UCSD-AML1 (cell line): Measurements from ENCODE around the gene BCAS3.
A peak's percentile ranks its signal among the peaks of the same experiment; 100 is the strongest.

Experiments
- DNase-seq: peaks from one replicate; lab custom pipeline; 2025; ENCODE audit not compliant: unreplicated experiment; lab: John Stamatoyannopoulos, UW

Gene BCAS3

DNA sequence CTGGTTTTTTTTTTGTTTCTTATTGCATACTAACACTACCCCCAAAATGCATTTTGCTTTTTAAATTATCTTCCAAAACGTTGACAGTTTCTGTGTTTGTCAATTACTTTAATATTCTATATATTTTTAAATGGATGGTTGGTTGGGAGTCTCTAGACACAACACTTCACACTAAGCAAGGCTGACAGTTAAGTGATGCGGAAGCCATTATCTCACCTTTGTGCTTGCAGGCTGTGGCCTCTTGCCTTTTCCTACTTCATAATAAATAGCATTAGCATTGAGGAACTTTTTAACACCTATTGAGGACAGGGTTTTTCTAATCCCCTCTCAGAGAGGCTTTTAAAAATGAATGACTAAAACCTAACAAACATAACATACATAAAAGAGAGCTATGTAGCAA lies 441.2 kb downstream of the BCAS3 start:
- no peak for DNase-seq

DNA sequence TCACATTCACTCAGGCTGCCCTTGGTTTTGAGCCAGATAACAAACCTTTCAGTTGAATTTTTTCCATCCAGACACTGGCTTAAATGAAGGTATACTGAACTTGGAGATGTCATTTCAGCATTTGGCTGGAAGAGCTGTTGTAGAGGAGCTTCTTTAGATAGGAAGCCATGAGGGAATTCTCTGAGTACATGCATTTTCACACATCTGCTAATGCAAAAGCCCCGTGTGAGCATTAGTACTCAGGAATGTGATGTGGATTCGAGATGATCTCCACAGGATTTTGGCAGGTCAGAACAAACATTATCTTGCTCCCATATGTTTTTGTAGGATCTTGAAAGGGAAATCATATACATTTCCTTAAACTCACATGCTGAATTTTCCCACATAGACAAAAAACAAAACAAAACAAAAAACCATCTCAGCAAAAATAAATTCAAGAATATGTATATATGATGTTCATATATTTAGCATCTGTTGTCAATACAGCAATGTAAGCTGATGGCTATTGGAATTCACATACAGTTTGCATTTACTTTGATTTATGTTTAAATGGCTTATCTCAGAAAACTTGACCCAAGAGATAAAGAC lies 444.8 kb downstream of the BCAS3 start:
- DNase-seq, result no peak

DNA sequence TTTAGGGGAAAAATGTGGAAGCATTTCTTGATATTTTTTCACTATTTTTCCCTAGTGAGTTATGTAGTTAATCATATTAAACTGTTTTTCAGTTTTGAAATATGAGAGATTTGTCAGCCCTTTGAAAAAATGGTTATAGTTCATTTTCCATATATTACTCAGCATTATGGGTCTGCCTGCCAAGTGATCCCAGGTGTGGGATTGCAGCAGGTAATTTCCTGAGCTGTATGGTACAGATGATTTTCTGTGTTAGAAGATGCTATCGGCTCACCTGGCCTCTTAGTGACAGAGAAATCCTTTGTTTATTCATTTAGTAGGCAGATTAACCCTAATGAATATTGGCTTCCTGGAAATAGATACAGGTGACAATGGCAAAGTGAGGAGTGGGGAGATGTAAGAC lies 446.9 kb downstream of the BCAS3 start:
- no peak for DNase-seq

DNA sequence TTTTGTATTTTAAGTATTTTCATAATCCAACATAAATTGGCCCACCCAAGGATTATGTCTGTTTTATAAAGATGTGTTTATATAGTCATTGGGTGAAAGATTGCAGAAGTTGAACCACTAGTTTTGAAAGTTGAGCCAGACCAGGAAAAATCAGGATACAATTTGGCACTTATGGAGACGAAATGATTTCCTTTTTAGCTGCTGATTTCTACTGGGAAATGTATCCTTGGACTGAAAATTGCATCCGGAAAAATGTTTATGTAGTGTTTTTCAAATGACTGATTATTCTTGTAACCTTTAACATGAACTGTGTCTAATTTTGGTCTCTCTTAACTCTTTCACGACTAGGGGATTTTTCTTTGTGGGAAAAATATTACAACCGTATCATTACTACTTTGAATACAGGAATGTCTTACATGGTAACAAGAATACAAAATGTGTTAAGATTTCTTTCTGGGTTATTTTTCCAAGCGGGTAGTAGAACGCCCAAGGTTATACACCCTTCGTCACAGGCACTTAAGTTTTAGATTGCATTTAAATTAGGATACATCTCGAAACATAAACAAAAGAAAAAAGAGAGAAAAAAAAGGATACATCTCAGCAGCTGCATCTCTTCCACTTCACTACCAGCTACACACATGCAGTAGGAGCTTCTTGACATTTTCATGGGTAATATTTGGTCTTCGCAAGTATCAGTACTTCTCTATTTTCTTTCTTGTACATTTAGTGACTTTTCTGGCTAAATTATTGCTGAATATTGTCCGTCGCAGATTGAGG lies 449.0 kb downstream of the BCAS3 start:
- DNase-seq, result no peak

DNA sequence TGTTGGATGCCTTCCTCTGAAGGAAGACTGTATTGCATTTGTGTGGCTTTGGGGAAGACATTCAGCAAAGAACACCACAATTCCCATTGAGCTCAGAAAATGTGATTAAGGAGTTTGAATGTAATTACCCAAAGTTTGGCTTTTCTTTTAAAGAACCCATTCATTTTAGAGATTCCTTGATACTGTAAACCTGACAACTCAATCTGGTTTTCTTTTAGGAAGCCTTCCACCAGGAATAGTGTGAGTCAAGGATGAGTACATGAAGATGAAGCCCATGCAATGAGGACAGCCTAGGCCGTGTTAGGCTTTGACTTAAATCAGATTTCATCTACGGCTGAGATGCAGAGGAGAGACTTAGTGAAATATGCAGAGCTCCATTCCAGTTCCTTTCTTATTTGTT lies 450.3 kb downstream of the BCAS3 start:
- DNase-seq, result no peak

DNA sequence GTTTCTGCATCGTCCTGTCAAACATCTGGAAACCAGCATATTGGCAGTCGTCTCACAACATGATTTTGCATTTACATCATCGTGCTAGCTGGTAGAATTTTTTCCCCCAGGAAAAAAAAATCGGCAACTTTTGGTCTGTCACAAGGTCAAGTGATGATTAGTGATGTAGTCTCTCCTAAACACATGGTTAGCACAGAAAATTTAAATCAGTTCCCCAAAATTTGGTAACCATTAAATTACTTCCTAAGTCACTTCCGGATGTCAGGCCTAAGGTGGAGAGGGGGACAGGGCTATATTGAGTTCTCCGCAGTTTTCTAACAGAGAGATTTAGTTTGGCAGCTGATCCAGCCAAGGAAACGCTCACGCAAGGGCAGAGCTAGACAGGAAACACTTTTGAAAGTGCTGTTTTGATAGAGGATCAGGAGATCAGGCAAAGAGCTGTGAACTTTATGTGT lies 451.0 kb downstream of the BCAS3 start:
- DNase-seq, result peak; percentile 12

DNA sequence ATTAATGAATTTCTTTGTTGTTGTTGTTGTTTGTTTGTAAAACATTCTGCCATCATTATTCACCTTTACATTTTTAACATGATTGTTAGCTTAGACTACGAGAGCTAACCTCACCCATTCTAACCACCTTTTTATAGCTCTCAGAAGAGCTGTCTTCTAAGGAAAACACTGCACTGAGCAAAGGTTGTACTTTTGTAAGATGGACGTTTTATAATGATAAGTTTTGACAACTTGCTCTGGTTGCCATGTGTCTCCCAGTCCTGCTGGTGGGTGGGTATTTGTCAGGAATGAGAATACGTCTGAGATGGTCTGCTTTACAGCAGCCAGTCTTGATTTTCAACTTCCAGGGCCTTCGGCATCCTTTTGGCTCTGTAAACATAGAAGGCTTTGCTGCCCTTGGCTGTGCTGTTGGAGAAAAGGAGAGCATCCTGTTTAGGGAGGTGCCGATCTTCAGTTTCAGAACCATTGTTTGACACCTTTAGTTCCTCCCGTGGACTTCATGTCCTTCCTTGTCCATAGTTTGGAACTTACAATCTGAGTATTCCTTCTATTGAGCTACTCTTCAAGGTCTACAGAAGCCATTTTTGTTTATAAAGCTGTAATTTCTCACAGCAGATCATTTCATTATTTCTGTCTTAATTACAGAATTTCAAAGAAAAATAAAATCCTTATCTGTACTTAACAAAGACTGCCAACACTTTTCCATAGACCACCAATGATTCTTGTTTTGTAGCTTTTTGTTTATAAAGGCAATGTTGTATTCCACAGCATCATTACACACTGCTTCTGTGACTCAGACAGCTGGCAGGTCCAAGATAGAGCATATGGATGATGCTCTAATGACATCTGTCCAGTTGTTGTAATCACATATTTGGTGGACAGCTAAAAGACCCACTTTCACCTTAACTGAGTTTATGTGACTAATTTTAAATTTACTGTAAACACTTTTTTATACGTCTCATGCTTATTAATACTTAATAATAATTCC lies 451.9 kb downstream of the BCAS3 start:
- no peak for DNase-seq

DNA sequence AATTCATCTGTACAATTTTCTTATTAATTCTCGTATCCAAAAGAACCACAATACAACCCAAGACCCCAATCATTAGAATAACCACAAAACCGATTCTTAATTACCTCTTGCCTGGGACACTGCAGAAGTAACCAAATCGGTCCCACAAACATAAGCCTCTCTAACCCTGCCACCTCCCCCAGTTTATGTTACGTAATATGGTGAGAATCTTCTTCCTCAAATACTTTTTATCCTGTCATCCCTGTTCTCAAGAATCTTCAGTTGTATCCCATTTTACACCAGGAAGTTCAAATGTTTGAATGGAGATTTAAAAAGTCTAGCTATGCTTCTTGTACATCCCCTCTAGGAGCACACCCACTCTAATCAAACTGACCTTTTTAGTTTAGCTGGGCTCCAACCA lies 452.7 kb downstream of the BCAS3 start:
- no peak for DNase-seq

DNA sequence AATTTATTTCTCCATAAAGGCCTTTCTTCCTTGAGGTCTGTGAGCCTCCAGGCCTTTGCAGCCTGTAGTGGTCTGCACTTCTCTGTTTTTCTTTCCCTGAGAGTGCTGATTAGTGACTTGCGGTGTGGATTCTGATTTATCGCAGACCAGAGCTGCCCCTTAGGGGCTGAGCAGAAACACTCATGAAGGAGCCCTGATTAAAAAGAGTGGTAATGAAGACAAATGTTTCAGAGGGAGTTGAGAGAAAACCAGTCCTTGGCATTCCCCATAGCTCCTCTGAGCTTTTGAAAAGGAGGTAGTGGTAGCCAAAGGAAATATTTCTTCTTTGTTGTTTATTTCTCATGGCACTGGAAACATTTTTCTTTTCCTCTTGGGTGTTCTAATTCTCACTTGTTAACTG lies 453.9 kb downstream of the BCAS3 start:
- DNase-seq, result no peak

DNA sequence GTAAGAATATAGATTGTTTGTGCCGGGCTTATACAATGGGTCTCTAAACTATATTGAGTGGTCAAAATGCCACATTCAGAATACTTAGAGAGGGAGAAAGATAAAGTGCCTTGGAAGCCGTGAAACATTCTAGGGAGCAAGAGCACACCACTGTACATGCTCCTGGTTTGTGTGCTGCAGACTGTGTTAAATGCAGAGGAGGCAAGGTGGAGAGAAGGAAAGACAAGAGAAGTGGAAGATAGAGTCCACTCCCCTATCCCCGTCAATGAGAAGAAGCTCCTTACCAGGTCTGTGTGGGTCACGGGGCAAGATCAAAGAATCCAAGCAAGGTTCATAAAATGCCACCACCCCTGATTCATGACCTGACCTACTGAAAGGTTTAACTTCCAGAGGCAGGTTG lies 454.9 kb downstream of the BCAS3 start:
- no peak for DNase-seq

DNA sequence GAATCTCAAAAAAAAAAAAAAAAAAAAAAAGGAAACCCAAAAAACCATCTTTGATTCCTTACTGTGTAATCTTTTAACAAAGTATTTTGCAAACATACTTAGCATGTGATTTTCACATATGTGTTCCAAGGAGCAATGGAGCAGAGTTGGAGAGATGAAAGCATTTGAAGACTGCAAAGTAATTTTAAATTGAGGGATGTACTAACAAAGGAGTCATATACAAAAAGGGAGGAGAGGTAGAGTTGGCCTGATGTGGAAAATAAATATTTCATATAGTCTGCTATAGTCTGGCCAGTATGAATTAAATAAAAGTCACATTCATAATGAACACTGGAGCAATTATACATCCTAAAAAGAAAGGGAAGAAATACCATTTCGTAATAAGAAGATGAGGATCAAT lies 456.2 kb downstream of the BCAS3 start:
- DNase-seq, result no peak

DNA sequence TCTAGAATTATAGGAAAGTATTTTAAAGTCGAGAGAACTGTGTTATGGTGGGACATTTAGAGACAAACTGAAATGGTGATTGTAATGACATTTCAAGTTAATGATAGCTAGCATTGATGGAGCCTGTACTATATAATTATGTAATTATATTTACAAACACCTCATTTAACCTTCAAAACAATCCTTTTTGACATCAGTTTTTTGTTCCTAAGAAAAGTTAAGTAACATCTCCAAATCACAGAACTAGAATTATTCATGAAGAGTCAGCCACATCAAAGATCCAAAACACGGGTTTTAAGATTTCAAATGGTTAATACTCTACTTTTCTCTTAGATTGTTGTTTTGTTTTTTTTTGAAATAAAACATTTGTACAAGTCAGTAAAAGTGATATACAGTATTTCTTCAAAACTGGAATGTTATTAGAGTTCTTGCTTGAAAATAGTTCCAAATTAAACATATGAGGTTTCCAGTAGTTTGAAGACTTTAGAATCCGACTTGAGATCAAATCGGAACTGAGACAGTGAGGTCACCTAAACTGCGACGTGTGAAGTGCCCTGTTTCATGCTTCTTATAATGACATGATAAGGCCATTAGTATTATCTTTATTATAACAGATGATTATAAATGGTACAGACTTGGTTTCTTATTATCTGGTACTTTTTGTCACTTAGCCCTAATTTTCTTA lies 457.0 kb downstream of the BCAS3 start:
- no peak for DNase-seq

DNA sequence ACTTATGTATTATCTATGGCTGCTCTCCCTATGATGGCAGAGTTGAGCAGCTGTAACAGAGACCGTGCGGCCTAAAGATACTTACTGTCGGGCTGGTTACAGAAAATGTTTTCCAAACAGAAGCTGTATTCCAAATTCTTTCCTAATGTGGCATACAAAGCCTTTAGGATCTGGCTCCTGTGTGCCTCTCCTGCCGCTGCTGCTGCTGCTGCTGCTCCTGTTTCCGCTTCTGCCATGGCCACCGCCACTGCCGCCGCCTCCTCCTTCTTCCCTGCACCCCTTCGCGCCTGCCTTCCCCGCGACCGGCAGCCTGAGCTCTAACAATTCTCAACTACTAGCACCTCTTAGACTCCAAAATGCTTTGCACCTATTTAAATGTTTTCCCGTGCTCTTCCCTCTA lies 458.1 kb downstream of the BCAS3 start:
- no peak for DNase-seq

DNA sequence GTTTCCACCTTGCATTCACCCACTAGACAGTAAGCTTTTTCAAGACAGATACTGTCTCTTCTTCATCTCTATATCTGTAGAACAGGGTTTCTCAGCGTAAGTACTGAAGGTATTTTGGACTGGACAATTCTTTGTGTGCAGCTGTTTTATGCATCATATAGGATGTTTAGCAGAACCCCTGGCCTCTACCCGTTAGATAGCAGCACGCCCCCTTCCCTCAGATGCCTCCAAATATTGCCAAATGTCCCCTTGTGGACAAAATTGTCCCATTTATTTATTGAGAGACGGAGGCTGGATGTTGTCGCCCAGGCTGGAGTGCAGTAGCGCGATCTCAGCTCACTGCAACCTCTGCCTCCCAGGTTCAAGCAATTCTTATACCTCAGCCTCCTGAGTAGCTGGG lies 458.6 kb downstream of the BCAS3 start:
- no peak for DNase-seq

DNA sequence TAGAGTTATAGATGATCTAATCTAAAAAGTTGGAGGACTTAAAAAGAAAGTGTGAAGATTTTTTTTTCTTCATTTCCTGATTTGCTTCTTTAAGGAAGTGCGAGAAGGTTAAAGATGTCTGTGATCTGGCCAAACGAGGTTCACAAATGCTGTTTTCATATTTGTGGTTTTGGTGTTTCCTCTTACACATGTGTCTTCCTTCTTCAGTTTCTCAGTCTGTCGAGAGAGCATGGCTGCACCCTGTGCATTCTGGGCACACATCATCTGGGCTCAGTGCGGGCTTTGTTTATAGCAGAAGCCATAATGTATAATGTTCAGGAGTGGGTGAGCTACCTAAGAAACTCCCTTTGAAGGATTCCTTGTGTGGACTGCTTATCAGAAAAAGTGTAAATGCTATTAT lies 461.6 kb downstream of the BCAS3 start:
- peak; percentile 52 for DNase-seq

DNA sequence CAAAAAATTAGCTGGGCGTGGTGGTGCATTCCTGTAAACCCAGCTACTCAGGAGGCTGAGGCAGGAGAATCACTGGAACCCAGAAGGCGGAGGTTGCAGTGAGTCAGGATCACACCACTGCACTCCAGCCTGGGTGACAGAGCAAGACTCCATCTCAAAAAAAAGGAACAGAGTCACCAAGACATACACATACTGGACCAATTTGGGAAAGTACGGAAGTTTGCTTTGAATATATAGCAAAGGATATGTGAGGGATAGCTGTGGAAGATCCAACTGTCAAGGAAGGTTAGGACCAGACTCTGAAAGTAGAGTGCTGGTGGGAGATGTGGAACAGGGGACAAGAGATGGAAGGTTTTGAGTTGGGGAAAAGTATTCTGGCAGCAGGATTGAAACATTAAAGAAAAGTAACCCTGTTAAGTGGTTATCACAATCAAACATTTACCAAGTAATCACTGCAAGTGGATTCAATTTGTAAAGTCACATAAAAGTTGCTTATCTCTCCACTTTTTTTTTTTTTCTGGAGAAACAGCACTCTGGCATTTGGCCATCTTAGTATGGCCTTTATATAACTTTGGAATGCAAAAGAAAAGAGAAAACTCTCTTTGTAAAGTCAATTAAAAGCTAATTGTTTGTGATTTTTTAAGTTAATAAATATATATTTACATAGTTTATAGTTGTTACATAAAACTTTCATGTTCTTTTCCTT lies 462.6 kb downstream of the BCAS3 start:
- DNase-seq, result no peak

DNA sequence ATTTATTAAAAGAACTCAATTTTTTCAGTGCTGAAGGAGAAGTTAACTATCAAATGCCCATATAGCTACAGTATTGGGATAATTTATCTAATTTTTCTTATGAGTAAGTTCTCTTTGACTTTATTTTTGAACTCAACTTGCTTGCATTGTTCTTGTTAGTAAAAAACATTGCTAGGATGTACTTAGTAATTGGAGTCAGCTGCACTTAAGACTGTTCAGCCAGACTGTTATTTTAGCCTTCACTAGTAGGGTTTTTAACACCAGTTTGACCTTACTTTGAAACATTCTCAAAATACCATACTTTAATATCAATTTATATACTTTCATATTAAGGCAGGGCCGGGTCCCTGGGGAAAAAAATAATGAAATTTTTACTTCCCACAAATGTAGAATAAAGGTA lies 465.4 kb downstream of the BCAS3 start:
- DNase-seq, result no peak

DNA sequence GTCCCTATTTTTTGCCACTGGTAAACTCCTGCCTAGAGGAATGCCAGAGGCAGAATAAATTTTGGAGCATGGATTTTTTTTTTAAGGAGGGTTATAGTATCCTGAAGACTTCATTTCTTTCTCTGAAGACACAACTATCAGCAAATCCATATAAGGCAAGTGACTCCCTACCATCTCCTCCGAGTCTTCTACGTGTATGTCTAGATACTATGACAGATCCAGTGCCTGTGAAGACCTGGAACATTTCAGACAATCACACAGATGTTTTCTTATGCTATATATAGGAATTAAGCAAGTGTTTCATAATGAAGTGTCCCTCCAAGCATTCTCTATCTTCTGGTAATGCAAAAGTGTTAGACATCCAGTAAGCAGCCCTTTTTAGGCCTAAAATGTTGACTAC lies 466.5 kb downstream of the BCAS3 start:
- no peak for DNase-seq

DNA sequence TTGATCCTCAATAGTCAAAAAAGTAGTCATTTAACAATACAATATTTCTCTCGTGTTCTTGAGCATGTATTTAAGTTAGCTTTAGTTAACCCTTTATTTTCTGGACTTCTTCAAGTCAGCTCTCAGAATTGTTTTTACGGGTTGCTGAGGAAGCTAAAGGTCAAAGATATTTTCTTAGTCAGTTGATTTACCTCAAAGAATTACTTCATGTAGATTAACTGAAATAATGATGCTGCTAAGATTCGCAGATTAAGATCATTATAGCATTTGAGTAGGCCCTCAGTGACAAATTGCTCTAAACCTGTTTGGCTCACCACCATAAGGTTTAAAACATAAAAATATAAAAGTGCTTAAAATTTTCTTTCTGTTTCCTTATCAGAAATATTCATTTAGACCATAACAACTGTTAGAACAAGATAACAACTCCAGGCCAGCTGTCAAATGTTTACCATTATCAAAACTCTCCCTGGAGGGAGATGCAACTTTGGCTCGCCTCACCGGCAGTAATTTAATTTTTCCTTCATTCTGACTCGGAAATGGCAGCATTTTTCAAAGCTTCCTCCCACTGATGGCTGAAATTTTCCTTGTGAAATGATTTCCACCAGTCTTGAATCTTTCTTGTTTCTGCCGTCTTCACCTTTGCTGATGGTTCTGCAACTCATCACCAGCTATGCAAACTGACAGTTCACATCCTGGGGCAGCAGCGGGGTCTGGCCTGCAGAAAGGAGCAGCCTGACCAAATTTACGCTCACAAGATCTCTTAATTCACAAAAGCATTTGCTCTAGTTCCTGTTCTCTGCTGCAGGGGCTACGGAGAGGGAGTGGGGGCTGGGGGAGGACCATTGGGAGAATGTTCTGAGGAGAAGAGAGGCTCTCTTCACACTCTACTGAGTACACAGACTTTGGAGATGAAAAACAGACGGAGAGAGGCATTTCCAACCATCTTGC lies 467.2 kb downstream of the BCAS3 start:
- DNase-seq, result no peak
